ENCODE data around the gene MDC1.

Gene MDC1

DNA sequence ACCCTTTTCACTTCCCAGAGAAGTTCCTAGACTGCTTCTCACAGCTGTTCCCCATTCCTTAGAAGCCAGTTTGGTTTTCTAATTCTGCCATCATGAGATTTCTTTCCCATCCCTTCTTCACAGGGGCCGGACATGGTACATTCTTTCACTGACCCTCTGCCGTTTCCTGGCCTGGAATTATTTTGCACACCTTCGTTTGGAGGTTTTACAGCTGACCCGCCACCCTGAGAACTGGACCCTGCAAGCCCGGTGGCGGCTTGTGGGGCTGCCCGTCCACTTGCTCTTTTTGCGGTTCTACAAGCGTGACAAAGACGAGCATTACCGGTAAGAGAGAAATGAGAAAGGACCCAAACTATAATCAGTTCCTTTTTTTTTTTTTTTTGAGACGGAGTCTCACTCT, 65.9 kb downstream of the MDC1 start:
- TF ChIP-seq, protein P1, sequence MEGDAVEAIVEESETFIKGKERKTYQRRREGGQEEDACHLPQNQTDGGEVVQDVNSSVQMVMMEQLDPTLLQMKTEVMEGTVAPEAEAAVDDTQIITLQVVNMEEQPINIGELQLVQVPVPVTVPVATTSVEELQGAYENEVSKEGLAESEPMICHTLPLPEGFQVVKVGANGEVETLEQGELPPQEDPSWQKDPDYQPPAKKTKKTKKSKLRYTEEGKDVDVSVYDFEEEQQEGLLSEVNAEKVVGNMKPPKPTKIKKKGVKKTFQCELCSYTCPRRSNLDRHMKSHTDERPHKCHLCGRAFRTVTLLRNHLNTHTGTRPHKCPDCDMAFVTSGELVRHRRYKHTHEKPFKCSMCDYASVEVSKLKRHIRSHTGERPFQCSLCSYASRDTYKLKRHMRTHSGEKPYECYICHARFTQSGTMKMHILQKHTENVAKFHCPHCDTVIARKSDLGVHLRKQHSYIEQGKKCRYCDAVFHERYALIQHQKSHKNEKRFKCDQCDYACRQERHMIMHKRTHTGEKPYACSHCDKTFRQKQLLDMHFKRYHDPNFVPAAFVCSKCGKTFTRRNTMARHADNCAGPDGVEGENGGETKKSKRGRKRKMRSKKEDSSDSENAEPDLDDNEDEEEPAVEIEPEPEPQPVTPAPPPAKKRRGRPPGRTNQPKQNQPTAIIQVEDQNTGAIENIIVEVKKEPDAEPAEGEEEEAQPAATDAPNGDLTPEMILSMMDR (conservative IDR thresholded peaks at IDR 0.05): no peak
- H3K27ac ChIP-seq: no peak overlapping the region

Data from VCaP (cell line).